Measurements from ENCODE around the gene CALHM6.

The CALHM6 gene

DNA sequence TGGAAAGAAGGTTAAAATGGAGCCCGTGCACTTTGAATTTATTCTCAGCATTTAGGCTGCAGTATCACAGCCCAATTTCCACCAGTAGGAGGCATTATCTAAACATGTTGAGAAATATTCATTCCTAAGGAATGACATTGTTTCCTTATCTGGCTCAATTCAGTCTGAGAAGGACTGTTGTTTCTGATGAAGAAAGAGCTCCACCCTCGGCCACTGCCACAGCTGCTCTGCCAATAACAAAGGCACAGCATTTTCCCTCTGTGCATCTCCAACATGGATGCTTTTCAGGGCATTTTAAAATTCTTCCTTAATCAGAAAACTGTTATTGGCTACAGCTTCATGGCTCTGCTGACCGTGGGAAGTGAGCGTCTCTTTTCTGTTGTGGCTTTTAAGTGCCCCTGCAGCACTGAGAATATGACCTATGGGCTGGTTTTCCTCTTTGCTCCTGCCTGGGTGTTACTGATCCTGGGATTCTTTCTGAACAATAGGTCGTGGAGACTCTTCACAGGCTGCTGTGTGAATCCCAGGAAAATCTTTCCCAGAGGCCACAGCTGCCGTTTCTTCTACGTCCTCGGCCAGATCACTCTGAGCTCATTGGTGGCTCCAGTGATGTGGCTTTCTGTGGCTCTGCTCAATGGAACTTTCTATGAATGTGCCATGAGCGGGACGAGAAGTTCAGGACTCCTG is 50.4 kb downstream of the CALHM6 start, which contains the start of gene CALHM5:
Gene CALHM5 (plus strand): TSS at position 216 of the 687 bp plus-strand sequence. CDS start 58 bp downstream, at position 274.
- TF ChIP-seq CTCF (IDR thresholded peaks at IDR 0.05; ENCODE audit: low read depth, low read length, missing control alignments) = peak; percentile 73
- no peaks in the 10 kb centered on the region for H3K27me3 ChIP-seq (replicated peaks)
- H3K36me3 ChIP-seq (replicated peaks) = peaks cover 4% of the 10 kb centered on the region
- H3K27ac ChIP-seq = peak within 1 kb of the TSS; percentile 96
- peak within 1 kb of the TSS; percentile 58 for H3K4me3 ChIP-seq (ENCODE audit: low read depth, low read length)
- peak; percentile 93 for DNase-seq
- in situ Hi-C loops (cut with HindIII; ENCODE audit: low pct_ligation_motif_present, low sequenced_read_pairs) = no loop called here

DNA sequence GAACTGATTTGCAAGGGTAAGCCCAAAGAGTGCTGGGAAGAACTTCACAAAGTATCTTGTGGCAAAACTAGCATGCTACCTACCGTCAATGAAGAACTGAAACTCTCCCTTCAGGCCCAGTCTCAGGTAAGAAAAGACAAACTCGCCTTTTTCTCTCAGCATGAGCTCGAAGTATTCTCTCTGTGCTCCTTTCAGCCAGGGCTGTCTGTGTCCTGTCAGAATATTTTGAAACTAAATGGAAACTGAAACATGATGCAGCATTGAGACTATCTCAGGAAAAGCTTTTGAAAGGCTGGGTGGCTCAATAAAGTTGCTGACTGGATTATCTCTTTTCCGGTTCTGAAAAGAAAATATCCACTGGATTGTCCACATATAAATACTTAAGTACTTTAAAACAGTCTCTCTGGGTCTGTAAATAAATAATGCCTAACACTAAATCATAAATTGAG is 51.0 kb downstream of the CALHM6 start:
- peak overlapping the region; percentile 96 for H3K27ac ChIP-seq
- H3K36me3 ChIP-seq (replicated peaks) = peaks cover 9% of the 10 kb centered on the region
- in situ Hi-C loops (cut with HindIII; ENCODE audit: low pct_ligation_motif_present, low sequenced_read_pairs) = no loop called here
- H3K4me3 ChIP-seq (ENCODE audit: low read depth, low read length) = peak overlapping the region; percentile 58
- no peaks in the 10 kb centered on the region for H3K27me3 ChIP-seq (replicated peaks)
- TF ChIP-seq CTCF (IDR thresholded peaks at IDR 0.05; ENCODE audit: low read depth, low read length, missing control alignments) = no peak
- peak; percentile 21 for DNase-seq

- peaks cover 9% of the 10 kb centered on the region for H3K36me3 ChIP-seq (replicated peaks)
- no peaks in the 10 kb centered on the region for H3K27me3 ChIP-seq (replicated peaks)
- H3K27ac ChIP-seq = peak overlapping the region; percentile 96
- peak overlapping the region; percentile 58 for H3K4me3 ChIP-seq (ENCODE audit: low read depth, low read length)
- DNase-seq = no peak
- TF ChIP-seq CTCF (IDR thresholded peaks at IDR 0.05; ENCODE audit: low read depth, low read length, missing control alignments) = no peak
- in situ Hi-C loops (cut with HindIII; ENCODE audit: low pct_ligation_motif_present, low sequenced_read_pairs) = no loop called here
Measured at GRCh38 chr6:116512734-116513133, 51.6 kb downstream of the CALHM6 start.
